ENCODE measurements around the gene MGAT4A. TPM values are rescaled to one million over a fixed set of nuclear protein-coding genes. Genes with fewer than 3 reads are reported as not detected.

The MGAT4A gene
- polyA plus RNA-seq, 2 donors, result 2.8 to 3.0 TPM

- Histone ChIP-seq H3K36me3 (ENCODE audit: control insufficient read depth in 2 of 2, insufficient read depth in 2 of 2, low read length in 1 of 2) (no peaks in the 10 kb centered on the region), H3K9me3 (ENCODE audit: control insufficient read depth in 2 of 2, insufficient read depth in 1 of 2, low read depth in 1 of 2, low read length in 1 of 2) (no peaks in the 10 kb centered on the region), H3K4me1 (ENCODE audit: control insufficient read depth in 2 of 2, insufficient read depth in 2 of 2, low read length in 1 of 2) (peaks cover 0 to 6% of the 10 kb centered on the region in 2 donors), H3K4me3 (ENCODE audit: low read depth in 1 of 2, low read length in 2 of 2) (no peak overlapping the region), H3K27me3 (ENCODE audit: control insufficient read depth in 1 of 2, insufficient read depth in 2 of 2, low read length in 2 of 2) (no peaks in the 10 kb centered on the region), H3K27ac (ENCODE audit: low read depth in 2 of 2, low read length in 1 of 2) (peak overlapping the region in 1 of 2 donors; percentile 14)
- WGBS, 2 donors, result 76 to 80% methylated on average over 8 of the region's 8 CpGs
These were observed 41.6 kb upstream of the MGAT4A start for GRCh38 chr2:98772536-98772935.

DNA sequence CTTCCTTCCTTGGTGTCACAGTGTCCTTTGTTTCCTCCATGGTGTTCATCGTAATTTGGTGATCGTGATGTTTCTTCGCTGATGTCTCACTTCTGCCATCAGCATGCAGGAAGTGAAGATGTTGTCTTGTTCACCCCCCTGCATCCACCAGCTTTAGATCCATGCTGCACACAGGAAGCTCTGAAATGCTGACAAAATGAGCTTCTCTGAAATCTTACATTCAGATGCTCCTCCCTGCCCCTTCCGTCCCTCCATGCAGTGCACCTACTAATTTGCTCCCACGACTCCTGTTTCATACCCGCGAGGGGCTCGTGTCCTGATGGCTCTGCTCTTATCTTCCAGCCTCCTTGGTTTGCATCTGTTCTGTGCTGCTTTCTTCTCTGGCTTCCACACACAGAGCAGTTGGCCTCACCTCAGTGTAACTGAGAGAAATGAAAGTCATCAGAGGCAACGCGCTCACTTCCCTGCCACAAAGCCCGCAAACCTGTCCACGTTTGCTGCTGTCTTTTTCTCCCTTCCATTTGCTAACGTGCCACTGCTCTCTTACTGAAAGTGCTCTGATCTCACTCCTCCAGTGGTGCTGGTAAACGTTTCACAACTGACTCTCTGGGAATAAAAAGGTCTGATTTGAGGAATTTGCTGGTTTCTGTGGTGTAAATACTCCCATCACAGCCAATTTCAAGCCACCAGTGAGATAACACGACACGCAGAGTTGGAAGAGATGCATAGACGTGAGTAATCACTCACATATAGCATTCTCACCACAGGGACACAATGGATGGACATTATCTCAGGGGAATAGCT is 41.0 kb upstream of the MGAT4A start:
- 61 to 74% methylated on average over 17 of the region's 17 CpGs for WGBS, 2 donors
- Histone ChIP-seq H3K27ac (ENCODE audit: low read depth in 2 of 2, low read length in 1 of 2) (peak overlapping the region; percentile 14 to 52), H3K4me3 (ENCODE audit: low read depth in 1 of 2, low read length in 2 of 2) (no peak overlapping the region)

GRCh38 chr2:98771264-98771663 is 40.3 kb upstream of the MGAT4A start:
- H3K4me3 ChIP-seq (ENCODE audit: low read depth in 1 of 2, low read length in 2 of 2), result no peak overlapping the region
- no peaks in the 10 kb centered on the region for H3K9me3 ChIP-seq (ENCODE audit: control insufficient read depth in 2 of 2, insufficient read depth in 1 of 2, low read depth in 1 of 2, low read length in 1 of 2)
- H3K27ac ChIP-seq (ENCODE audit: low read depth in 2 of 2, low read length in 1 of 2), result peak overlapping the region in 1 of 2 donors; percentile 14
- WGBS, 2 donors, result 78 to 85% methylated on average over 2 of the region's 2 CpGs
- peaks cover 0 to 6% of the 10 kb centered on the region in 2 donors for H3K4me1 ChIP-seq (ENCODE audit: control insufficient read depth in 2 of 2, insufficient read depth in 2 of 2, low read length in 1 of 2)
- H3K36me3 ChIP-seq (ENCODE audit: control insufficient read depth in 2 of 2, insufficient read depth in 2 of 2, low read length in 1 of 2), result no peaks in the 10 kb centered on the region
- no peaks in the 10 kb centered on the region for H3K27me3 ChIP-seq (ENCODE audit: control insufficient read depth in 1 of 2, insufficient read depth in 2 of 2, low read length in 2 of 2)

More for the DNA sequence above, 41.0 kb upstream of the MGAT4A start:
- H3K9me3 ChIP-seq (ENCODE audit: control insufficient read depth in 2 of 2, insufficient read depth in 1 of 2, low read depth in 1 of 2, low read length in 1 of 2), result no peaks in the 10 kb centered on the region
- no peaks in the 10 kb centered on the region for H3K36me3 ChIP-seq (ENCODE audit: control insufficient read depth in 2 of 2, insufficient read depth in 2 of 2, low read length in 1 of 2)
- H3K27me3 ChIP-seq (ENCODE audit: control insufficient read depth in 1 of 2, insufficient read depth in 2 of 2, low read length in 2 of 2), result no peaks in the 10 kb centered on the region
- peaks cover 0 to 6% of the 10 kb centered on the region in 2 donors for H3K4me1 ChIP-seq (ENCODE audit: control insufficient read depth in 2 of 2, insufficient read depth in 2 of 2, low read length in 1 of 2)

DNA sequence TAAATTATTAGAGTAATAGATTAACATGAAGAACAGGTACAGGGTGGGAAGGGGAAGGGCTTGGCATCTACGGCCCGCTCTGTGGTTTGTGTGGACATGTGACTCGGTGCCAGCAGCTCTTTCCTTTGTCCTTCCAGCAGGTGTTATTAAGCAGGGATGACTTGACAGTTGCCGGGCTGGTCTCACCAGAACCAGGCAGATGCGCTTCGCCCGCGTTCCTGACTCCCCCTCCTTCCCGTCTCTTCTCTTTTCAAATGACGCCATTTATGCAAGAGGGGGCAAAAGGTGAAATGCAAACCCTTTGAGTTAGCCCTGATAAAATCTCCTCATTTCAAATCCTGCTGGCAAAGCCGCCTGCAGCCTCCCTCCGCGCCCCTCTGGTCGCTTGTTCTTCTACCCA is 38.9 kb upstream of the MGAT4A start:
- H3K9me3 ChIP-seq (ENCODE audit: control insufficient read depth in 2 of 2, insufficient read depth in 1 of 2, low read depth in 1 of 2, low read length in 1 of 2), result no peaks in the 10 kb centered on the region
- no peaks in the 10 kb centered on the region for H3K4me1 ChIP-seq (ENCODE audit: control insufficient read depth in 2 of 2, insufficient read depth in 2 of 2, low read length in 1 of 2)
- H3K4me3 ChIP-seq (ENCODE audit: low read depth in 1 of 2, low read length in 2 of 2), result no peak overlapping the region
- no peaks in the 10 kb centered on the region for H3K27me3 ChIP-seq (ENCODE audit: control insufficient read depth in 1 of 2, insufficient read depth in 2 of 2, low read length in 2 of 2)
- H3K27ac ChIP-seq (ENCODE audit: low read depth in 2 of 2, low read length in 1 of 2), result peak overlapping the region in 1 of 2 donors; percentile 3
- WGBS, 2 donors, result 52 to 53% methylated on average over 14 of the region's 14 CpGs
- H3K36me3 ChIP-seq (ENCODE audit: control insufficient read depth in 2 of 2, insufficient read depth in 2 of 2, low read length in 1 of 2), result no peaks in the 10 kb centered on the region

DNA sequence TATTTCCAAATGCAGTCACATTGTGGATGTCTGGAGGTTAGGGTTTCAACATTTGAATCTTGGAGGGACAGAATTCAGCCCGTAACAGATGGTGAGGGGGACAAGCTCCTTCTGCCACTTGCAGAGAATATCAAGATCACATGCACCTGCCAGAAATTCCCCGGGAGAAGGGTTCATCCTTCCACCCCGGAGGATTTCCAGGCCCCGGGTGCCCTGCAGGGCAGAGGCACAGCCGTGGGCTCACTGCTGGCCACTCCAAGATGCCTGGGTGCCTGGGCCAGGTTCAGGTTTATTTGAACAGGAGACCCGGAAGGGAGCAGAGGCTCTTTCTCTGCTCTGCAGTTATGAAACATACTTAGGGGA is 38.2 kb upstream of the MGAT4A start:
- Histone ChIP-seq H3K27me3 (ENCODE audit: control insufficient read depth in 1 of 2, insufficient read depth in 2 of 2, low read length in 2 of 2) (no peaks in the 10 kb centered on the region), H3K4me3 (ENCODE audit: low read depth in 1 of 2, low read length in 2 of 2) (no peak overlapping the region), H3K27ac (ENCODE audit: low read depth in 2 of 2, low read length in 1 of 2) (no peak overlapping the region), H3K9me3 (ENCODE audit: control insufficient read depth in 2 of 2, insufficient read depth in 1 of 2, low read depth in 1 of 2, low read length in 1 of 2) (no peaks in the 10 kb centered on the region), H3K36me3 (ENCODE audit: control insufficient read depth in 2 of 2, insufficient read depth in 2 of 2, low read length in 1 of 2) (no peaks in the 10 kb centered on the region), H3K4me1 (ENCODE audit: control insufficient read depth in 2 of 2, insufficient read depth in 2 of 2, low read length in 1 of 2) (no peaks in the 10 kb centered on the region)
- WGBS, 2 donors, result 76 to 83% methylated on average over 6 of the region's 6 CpGs

- Histone ChIP-seq H3K27me3 (ENCODE audit: control insufficient read depth in 1 of 2, insufficient read depth in 2 of 2, low read length in 2 of 2) (no peaks in the 10 kb centered on the region), H3K4me3 (ENCODE audit: low read depth in 1 of 2, low read length in 2 of 2) (no peak overlapping the region), H3K9me3 (ENCODE audit: control insufficient read depth in 2 of 2, insufficient read depth in 1 of 2, low read depth in 1 of 2, low read length in 1 of 2) (no peaks in the 10 kb centered on the region), H3K36me3 (ENCODE audit: control insufficient read depth in 2 of 2, insufficient read depth in 2 of 2, low read length in 1 of 2) (no peaks in the 10 kb centered on the region), H3K27ac (ENCODE audit: low read depth in 2 of 2, low read length in 1 of 2) (no peak overlapping the region), H3K4me1 (ENCODE audit: control insufficient read depth in 2 of 2, insufficient read depth in 2 of 2, low read length in 1 of 2) (no peaks in the 10 kb centered on the region)
- WGBS, 2 donors, result 47 to 48% methylated on average over 7 of the region's 7 CpGs
These were observed 37.6 kb upstream of the MGAT4A start for GRCh38 chr2:98768384-98769113.

DNA sequence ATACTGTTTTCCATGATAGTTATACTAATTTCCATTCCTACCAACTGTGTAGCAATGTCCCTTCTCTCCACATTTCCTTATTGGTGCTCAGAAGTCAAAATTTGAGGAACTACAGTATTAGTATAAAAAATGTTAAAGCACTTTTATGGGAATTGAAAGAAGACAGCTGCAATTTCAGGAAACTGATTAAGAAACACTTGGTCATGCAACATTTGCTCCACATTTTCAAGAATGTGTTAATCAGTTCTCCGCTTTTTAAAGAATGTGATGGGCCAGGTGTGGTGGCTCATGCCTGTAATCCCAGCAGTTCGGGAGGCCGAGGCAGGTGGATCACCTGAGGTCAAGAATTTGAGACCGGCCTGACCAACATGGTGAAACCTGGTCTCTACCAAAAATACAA is 33.6 kb upstream of the MGAT4A start:
- H3K4me3 ChIP-seq (ENCODE audit: low read depth in 1 of 2, low read length in 2 of 2), result no peak overlapping the region
- WGBS, 2 donors, result 84 to 89% methylated on average over 4 of the region's 4 CpGs
- H3K36me3 ChIP-seq (ENCODE audit: control insufficient read depth in 2 of 2, insufficient read depth in 2 of 2, low read length in 1 of 2), result no peaks in the 10 kb centered on the region
- no peak overlapping the region for H3K27ac ChIP-seq (ENCODE audit: low read depth in 2 of 2, low read length in 1 of 2)
- no peaks in the 10 kb centered on the region for H3K9me3 ChIP-seq (ENCODE audit: control insufficient read depth in 2 of 2, insufficient read depth in 1 of 2, low read depth in 1 of 2, low read length in 1 of 2)
- peaks cover 3 to 5% of the 10 kb centered on the region in 2 donors for H3K4me1 ChIP-seq (ENCODE audit: control insufficient read depth in 2 of 2, insufficient read depth in 2 of 2, low read length in 1 of 2)
- H3K27me3 ChIP-seq (ENCODE audit: control insufficient read depth in 1 of 2, insufficient read depth in 2 of 2, low read length in 2 of 2), result no peaks in the 10 kb centered on the region

DNA sequence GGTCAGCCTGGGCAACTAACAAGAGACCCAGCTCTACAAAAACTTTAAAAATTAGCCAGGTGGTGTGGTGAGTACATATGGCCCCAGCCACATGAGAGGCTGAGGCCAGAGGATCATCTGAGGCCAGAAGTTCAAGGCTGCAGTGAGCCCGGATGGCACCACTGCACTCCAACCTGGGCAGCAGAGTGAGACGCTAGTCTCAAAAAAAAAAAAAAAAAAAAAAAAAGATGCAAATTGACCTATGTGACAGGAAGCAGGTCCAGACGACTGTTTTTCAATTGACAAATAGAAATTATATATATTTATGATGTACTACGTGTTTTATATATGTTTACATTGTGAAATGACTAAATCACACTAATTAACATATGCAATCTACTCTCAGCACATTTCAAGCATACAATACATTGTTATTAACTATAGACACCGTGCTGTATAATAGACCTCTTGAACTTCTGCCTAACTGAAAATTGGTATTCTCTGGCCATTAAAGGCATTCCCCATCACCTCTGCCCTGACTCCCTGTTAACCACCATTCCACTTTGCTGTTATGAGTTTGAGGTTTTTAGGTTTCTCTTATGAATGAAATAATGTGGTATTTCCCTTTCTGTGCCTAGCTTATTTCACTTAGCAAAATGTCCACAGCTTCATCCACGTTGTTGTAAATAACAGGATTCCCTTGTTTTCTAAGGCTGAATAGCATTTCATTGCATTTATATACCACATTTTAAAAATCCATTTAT is 32.4 kb upstream of the MGAT4A start:
- 72 to 77% methylated on average over 6 of the region's 6 CpGs for WGBS, 2 donors
- Histone ChIP-seq H3K9me3 (ENCODE audit: control insufficient read depth in 2 of 2, insufficient read depth in 1 of 2, low read depth in 1 of 2, low read length in 1 of 2) (no peaks in the 10 kb centered on the region), H3K27ac (ENCODE audit: low read depth in 2 of 2, low read length in 1 of 2) (no peak overlapping the region), H3K4me1 (ENCODE audit: control insufficient read depth in 2 of 2, insufficient read depth in 2 of 2, low read length in 1 of 2) (peaks cover 3 to 5% of the 10 kb centered on the region in 2 donors), H3K4me3 (ENCODE audit: low read depth in 1 of 2, low read length in 2 of 2) (no peak overlapping the region), H3K36me3 (ENCODE audit: control insufficient read depth in 2 of 2, insufficient read depth in 2 of 2, low read length in 1 of 2) (no peaks in the 10 kb centered on the region), H3K27me3 (ENCODE audit: control insufficient read depth in 1 of 2, insufficient read depth in 2 of 2, low read length in 2 of 2) (no peaks in the 10 kb centered on the region)

GRCh38 chr2:98761909-98762308 is 31.0 kb upstream of the MGAT4A start:
- peaks cover 3 to 11% of the 10 kb centered on the region in 2 donors for H3K4me1 ChIP-seq (ENCODE audit: control insufficient read depth in 2 of 2, insufficient read depth in 2 of 2, low read length in 1 of 2)
- WGBS, 2 donors, result 85 to 92% methylated on average over 6 of the region's 6 CpGs
- no peaks in the 10 kb centered on the region for H3K9me3 ChIP-seq (ENCODE audit: control insufficient read depth in 2 of 2, insufficient read depth in 1 of 2, low read depth in 1 of 2, low read length in 1 of 2)
- H3K27me3 ChIP-seq (ENCODE audit: control insufficient read depth in 1 of 2, insufficient read depth in 2 of 2, low read length in 2 of 2), result no peaks in the 10 kb centered on the region
- H3K36me3 ChIP-seq (ENCODE audit: control insufficient read depth in 2 of 2, insufficient read depth in 2 of 2, low read length in 1 of 2), result no peaks in the 10 kb centered on the region
- H3K4me3 ChIP-seq (ENCODE audit: low read depth in 1 of 2, low read length in 2 of 2), result no peak overlapping the region
- no peak overlapping the region for H3K27ac ChIP-seq (ENCODE audit: low read depth in 2 of 2, low read length in 1 of 2)

Data from esophagus (tissue), 2 donors.